HUDEP-2 (cell line): ENCODE measurements around the gene TPD52L1.
"Not testable (repeated sequence)": the region's sequence is repeated elsewhere in the genome, so short reads cannot be mapped to it uniquely, and the experiment has no call there.

Experiments used
- DNase-seq, 76 experiments: peaks; one replicate each; lab custom pipeline; 2025; ENCODE audit not compliant: unreplicated experiment in 76 of 76; lab: John Stamatoyannopoulos, UW

Gene TPD52L1, protein sequence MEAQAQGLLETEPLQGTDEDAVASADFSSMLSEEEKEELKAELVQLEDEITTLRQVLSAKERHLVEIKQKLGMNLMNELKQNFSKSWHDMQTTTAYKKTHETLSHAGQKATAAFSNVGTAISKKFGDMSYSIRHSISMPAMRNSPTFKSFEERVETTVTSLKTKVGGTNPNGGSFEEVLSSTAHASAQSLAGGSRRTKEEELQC

GRCh38 chr6:125153391-125154117 lies at the start of gene TPD52L1:
TSS of gene TPD52L1 (plus strand) at chr6:125153773. CDS start at chr6:125153952, 179 bp downstream.
- DNase-seq, result peak in 62 of 76 experiments; percentile 4 to 72 (median 42)

DNA sequence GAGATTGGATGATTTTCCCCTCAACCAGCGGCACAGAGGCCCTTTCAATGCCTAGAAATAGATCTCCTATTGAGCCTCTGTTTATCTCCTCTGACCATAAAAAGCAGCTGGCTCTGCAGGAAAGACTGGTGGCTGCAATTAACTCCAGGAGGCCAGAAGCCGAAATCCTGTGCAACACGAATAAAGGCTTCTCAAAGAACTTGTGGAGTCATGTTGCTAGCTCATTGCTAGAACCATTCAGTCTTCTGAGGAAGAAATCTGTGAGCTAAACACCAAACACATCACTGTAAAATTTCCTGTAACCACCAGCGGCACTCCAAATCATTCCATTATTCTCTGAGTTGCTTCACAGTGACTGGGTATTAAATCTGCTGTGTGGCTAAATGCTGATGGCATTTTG lies 49.1 kb upstream of the TPD52L1 start:
- no peak for DNase-seq

DNA sequence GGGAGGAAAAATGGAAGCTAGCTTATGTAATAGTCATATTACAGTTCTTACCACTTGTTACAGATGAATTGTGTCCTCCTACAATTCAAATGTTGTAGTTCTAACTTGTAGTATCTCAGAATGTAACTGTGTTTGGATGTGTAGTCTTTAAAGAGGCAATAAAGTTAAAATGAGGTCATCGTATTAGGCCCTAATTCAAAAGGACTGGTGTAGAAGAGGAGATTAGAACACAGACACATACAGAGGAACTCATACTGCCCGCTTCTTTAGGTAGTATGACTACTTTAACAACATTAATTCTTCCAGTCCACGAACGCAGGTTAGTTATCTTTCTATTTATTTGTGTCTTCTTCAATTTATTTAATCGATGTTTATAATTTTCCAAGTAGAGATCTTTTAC lies 46.5 kb upstream of the TPD52L1 start:
- no peak for DNase-seq

GRCh38 chr6:125107896-125108295 lies 45.7 kb upstream of the TPD52L1 start:
- no peak for DNase-seq

GRCh38 chr6:125110056-125110455 lies 43.5 kb upstream of the TPD52L1 start:
- DNase-seq, result no peak

DNA sequence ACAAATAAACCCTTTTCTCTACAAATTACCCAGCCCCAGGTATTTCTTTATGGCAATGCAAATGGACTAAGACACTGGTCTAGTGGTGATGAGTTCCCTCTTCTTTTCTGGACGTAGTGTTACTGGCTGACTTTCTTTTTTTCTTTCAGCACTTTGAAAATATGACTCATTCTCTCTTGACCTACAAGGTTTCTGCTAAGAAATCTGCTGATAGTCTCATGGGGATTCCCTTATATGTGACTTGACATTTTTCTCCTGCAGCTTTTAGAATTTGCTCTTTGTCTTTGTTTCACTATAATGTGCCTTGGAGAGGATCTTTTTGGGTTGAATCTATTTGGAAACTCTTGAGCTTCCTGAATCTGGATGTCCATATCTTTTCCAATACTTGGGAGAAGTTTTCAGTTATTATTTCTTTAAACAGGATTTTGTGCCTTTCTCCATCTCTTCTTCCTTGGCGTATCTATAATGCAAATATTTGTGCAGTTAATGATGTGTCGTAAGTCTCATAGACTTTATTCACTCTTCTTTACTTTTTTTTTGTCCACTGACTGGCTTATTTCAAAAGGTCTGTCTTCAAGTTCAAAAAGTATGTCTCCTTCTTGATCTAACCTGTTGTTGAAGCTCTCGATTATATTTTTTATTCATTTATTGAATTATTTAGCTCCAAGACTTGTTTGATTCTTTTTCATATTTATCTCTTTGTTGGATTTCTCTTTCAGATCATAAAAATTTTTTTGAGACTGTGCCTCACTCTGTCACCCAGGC lies 42.2 kb upstream of the TPD52L1 start:
- no peak for DNase-seq

DNA sequence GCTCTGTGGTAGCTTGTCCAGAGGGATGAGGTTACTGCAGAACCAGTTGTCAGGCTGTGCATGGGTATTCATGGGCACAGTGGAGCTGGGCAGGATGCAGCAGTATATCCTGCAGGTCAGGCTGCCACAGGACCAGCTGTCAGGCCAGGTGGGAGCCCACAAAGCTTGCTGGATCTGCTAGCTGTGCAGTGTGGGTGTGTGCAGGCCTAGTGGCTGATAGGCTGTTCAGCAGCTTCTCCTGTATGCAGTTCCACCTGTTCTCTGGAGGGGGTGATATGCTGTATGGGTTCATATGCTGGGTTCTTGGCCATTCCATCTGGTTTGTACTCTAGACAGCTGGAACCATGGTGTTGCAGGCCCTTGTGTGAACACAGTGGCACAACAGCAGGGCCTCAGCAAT lies 40.6 kb upstream of the TPD52L1 start:
- no peak for DNase-seq

- DNase-seq, result peak in 37 of 76 experiments; percentile 8 to 68 (median 24)
Measured at GRCh38 chr6:125114248-125114858, 39.2 kb upstream of the TPD52L1 start.

- no peak for DNase-seq
Measured at GRCh38 chr6:125116170-125116569, 37.4 kb upstream of the TPD52L1 start.

GRCh38 chr6:125116710-125117109 lies 36.9 kb upstream of the TPD52L1 start:
- no peak for DNase-seq

DNA sequence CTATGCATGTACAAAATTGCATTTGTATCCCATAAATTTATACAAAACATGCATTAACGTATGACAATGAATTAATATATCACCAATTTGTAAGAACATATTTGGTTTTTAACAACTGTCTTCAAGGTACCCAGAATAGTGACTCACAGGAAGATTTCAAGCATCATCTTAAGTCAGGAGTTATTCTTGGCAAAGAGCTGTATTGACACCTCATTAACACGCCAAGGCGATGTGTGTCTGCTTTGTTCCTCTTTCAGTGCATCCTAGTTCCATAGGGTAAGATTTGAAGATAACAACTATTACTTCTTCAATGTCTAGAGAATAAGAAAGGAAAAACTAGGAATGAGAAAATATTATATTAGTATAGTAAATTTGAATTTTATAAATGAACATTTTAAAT lies 35.8 kb upstream of the TPD52L1 start:
- DNase-seq, result no peak

GRCh38 chr6:125120054-125120590 lies 33.5 kb upstream of the TPD52L1 start:
- DNase-seq, result no peak

DNA sequence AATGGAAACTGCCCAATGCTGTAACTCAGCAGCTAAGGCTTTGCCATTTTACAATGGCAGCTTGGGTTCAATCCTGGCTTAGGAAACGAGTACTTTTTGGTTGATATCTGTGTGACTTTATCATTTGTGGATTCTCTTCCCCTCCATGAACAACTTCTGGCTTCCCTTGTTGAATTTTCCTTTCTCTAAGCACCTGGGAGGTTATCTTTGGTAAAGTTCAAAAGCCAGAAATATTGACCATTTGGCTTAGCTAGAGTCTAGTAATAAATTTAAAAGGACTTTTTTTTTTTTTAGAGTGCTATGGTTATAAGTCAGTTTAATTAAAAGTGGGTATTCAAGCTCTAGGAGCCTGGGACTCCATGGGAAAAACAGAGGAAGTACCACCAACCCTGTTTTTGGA lies 31.7 kb upstream of the TPD52L1 start:
- DNase-seq, result no peak

GRCh38 chr6:125123051-125123450 lies 30.5 kb upstream of the TPD52L1 start:
- DNase-seq, result no peak

DNA sequence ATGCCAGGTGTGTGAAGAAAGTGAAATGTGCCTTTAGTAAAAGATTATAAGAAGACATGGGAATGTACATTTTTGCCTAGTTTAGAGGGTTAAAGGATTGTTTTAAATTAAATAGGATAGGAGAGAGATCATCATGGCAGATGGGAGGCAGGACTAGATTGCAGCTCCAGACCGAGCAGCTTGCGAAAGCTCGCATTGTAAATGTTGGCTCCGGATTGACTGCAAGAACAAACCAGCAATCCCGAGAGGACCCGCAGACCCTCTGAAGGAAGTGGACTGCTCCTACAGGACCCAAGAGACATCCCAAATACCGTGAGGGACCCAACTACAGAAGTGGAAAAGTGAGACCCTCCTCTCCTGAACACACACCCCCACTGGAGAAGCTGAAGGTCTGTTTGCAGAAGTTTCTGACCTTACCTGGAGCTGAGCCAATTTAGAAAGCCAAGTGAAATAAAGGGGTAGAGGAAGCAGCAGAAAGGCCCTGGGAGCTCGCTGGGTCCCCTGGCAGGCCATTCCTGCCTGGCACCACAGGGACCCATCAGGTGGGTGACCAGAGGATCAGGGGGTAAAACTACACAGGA lies 30.0 kb upstream of the TPD52L1 start:
- no peak for DNase-seq

GRCh38 chr6:125124049-125124669 lies 29.4 kb upstream of the TPD52L1 start:
- no peak for DNase-seq

DNA sequence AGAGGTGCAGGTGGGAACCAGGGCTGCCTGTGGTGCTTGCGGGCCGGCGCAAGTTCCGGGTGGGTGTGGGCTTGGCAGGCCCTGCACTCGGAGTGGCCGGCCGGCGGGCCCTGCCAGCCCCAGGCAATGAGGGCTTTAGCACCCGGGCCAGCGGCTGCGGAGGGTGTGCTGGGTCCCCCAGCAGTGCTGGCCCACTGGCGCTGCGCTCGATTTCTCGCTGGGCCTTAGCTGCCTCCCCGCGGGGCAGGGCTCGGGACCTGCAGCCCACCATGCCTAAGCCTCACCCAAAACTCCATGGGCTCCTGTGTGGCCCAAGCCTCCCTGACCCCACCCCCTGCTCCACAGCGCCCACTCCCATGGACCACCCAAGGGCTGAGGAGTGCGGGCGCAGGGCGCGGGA lies 27.7 kb upstream of the TPD52L1 start:
- not testable (repeated sequence) for DNase-seq

- no peak for DNase-seq
Measured at GRCh38 chr6:125129354-125129753, 24.2 kb upstream of the TPD52L1 start.

DNA sequence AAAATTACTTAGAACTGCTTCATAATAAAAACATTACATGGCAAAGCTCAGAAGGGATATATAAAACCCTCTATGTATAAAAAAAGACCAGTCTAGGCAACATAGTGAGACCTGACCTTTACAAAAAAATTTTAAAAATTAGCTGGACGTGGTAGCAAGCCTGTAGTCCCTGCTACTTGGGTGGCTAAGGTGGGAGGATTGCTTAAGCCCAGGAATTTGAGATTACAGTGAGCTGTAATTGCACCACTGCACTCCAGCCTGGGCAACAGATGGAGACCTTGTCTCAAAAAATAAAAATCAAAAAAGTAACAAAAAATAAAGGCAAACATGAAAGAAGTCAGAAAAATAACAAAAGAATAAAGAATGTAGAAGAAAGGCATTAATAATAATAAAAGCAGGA lies 21.5 kb upstream of the TPD52L1 start:
- no peak for DNase-seq

- no peak for DNase-seq
Measured at GRCh38 chr6:125136378-125136777, 17.2 kb upstream of the TPD52L1 start.
